Measurements from ENCODE around the gene RPTOR. TPM values are rescaled to one million over a fixed set of nuclear protein-coding genes. Genes with fewer than 3 reads are reported as not detected.

Gene RPTOR
- total RNA-seq, 1 donor: 27.9 TPM

GRCh38 chr17:81002409-81003361, 458.0 kb downstream of the RPTOR start:
- Histone ChIP-seq H3K4me2 (ENCODE audit: insufficient read depth, low read length) (peak overlapping the region; percentile 1), H3K27me3 (ENCODE audit: insufficient read depth, low read length) (peaks cover 43% of the 10 kb centered on the region), H4K20me1 (ENCODE audit: insufficient read depth, low read length) (peaks cover 2% of the 10 kb centered on the region), H3K4me1 (ENCODE audit: insufficient read depth, low read length) (peaks cover 6% of the 10 kb centered on the region), H2AFZ (ENCODE audit: low read length) (no peak overlapping the region), H3K9me3 (ENCODE audit: low read depth, low read length) (no peaks in the 10 kb centered on the region), H3K27ac (ENCODE audit: low read depth, low read length) (no peak overlapping the region), H3K36me3 (ENCODE audit: insufficient read depth, low read length) (peaks cover 16% of the 10 kb centered on the region), H3K4me3 (ENCODE audit: insufficient read depth, low read length) (no peak overlapping the region), H3K79me2 (ENCODE audit: insufficient read depth, low read length) (no peaks in the 10 kb centered on the region)
- TF ChIP-seq, protein P1, sequence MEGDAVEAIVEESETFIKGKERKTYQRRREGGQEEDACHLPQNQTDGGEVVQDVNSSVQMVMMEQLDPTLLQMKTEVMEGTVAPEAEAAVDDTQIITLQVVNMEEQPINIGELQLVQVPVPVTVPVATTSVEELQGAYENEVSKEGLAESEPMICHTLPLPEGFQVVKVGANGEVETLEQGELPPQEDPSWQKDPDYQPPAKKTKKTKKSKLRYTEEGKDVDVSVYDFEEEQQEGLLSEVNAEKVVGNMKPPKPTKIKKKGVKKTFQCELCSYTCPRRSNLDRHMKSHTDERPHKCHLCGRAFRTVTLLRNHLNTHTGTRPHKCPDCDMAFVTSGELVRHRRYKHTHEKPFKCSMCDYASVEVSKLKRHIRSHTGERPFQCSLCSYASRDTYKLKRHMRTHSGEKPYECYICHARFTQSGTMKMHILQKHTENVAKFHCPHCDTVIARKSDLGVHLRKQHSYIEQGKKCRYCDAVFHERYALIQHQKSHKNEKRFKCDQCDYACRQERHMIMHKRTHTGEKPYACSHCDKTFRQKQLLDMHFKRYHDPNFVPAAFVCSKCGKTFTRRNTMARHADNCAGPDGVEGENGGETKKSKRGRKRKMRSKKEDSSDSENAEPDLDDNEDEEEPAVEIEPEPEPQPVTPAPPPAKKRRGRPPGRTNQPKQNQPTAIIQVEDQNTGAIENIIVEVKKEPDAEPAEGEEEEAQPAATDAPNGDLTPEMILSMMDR (IDR thresholded peaks at IDR 0.05; ENCODE audit: extremely low read depth, low read depth, low read length): no peak
- peak; percentile 98 for DNase-seq (ENCODE audit: insufficient read length, low spot score, missing footprints)

- H2AFZ ChIP-seq (ENCODE audit: low read length): no peak overlapping the region
- no peaks in the 10 kb centered on the region for H3K9me3 ChIP-seq (ENCODE audit: low read depth, low read length)
- peaks cover 2% of the 10 kb centered on the region for H4K20me1 ChIP-seq (ENCODE audit: insufficient read depth, low read length)
- DNase-seq (ENCODE audit: insufficient read length, low spot score, missing footprints): peak; percentile 87
- peak overlapping the region; percentile 28 for H3K4me3 ChIP-seq (ENCODE audit: insufficient read depth, low read length)
- H3K79me2 ChIP-seq (ENCODE audit: insufficient read depth, low read length): no peaks in the 10 kb centered on the region
- H3K4me2 ChIP-seq (ENCODE audit: insufficient read depth, low read length): peak overlapping the region; percentile 57
- TF ChIP-seq, protein P1 (IDR thresholded peaks at IDR 0.05; ENCODE audit: extremely low read depth, low read depth, low read length): no peak
- no peak overlapping the region for H3K27ac ChIP-seq (ENCODE audit: low read depth, low read length)
- peaks cover 8% of the 10 kb centered on the region for H3K36me3 ChIP-seq (ENCODE audit: insufficient read depth, low read length)
- H3K27me3 ChIP-seq (ENCODE audit: insufficient read depth, low read length): peaks cover 48% of the 10 kb centered on the region
- H3K4me1 ChIP-seq (ENCODE audit: insufficient read depth, low read length): peaks cover 6% of the 10 kb centered on the region
Observed at GRCh38 chr17:81003711-81004475, 459.3 kb downstream of the RPTOR start.

DNA sequence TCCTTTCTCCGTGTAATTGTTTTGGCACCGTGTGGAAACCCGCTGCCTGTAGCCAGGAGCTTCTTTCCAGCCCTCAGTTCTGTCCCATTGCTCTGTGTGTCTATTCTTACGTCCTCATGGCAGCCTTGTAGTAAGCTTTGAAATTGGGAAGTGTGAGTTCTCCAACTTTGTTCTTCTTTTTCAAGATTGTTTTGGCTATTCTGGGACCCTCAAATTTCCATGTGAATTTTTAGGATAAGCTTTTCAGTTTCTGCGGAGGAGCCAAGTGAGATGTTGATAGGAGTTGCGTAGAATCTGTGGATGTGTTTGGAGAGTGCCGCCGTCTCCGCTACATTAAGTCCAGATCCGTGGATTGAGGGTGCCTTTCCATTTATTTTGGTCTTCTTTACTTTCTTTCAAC, 462.3 kb downstream of the RPTOR start:
- Histone ChIP-seq H4K20me1 (ENCODE audit: insufficient read depth, low read length) (no peaks in the 10 kb centered on the region), H3K4me2 (ENCODE audit: insufficient read depth, low read length) (no peak overlapping the region), H3K9me3 (ENCODE audit: low read depth, low read length) (peaks cover 4% of the 10 kb centered on the region), H3K4me3 (ENCODE audit: insufficient read depth, low read length) (no peak overlapping the region), H3K27me3 (ENCODE audit: insufficient read depth, low read length) (peaks cover 52% of the 10 kb centered on the region), H2AFZ (ENCODE audit: low read length) (no peak overlapping the region), H3K27ac (ENCODE audit: low read depth, low read length) (no peak overlapping the region), H3K4me1 (ENCODE audit: insufficient read depth, low read length) (peaks cover 6% of the 10 kb centered on the region), H3K79me2 (ENCODE audit: insufficient read depth, low read length) (no peaks in the 10 kb centered on the region), H3K36me3 (ENCODE audit: insufficient read depth, low read length) (no peaks in the 10 kb centered on the region)
- TF ChIP-seq, protein P1 (IDR thresholded peaks at IDR 0.05; ENCODE audit: extremely low read depth, low read depth, low read length): no peak
- DNase-seq (ENCODE audit: insufficient read length, low spot score, missing footprints): no peak

DNA sequence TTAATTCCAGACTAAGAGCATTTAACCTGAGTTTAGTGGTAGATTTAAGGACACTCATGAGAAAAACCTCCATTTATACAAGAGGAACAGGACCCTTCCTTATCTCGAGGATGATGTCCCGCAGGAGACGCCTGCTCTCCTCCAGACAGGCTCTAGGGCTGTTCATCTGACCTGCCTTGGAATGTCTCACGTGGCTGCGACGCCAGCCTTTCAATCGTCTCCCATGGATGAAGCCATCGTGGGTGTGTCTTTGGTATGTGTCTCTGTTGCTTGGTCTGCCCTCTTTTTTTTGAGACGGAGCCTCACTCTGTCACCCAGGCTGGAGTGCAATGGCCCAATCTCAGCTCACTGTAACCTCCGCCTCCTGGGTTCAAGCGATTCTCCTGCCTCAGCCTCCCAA, 463.5 kb downstream of the RPTOR start:
- peaks cover 4% of the 10 kb centered on the region for H3K9me3 ChIP-seq (ENCODE audit: low read depth, low read length)
- H3K79me2 ChIP-seq (ENCODE audit: insufficient read depth, low read length): no peaks in the 10 kb centered on the region
- H2AFZ ChIP-seq (ENCODE audit: low read length): no peak overlapping the region
- peaks cover 44% of the 10 kb centered on the region for H3K27me3 ChIP-seq (ENCODE audit: insufficient read depth, low read length)
- H3K27ac ChIP-seq (ENCODE audit: low read depth, low read length): no peak overlapping the region
- TF ChIP-seq, protein P1 (IDR thresholded peaks at IDR 0.05; ENCODE audit: extremely low read depth, low read depth, low read length): no peak
- no peak overlapping the region for H3K4me2 ChIP-seq (ENCODE audit: insufficient read depth, low read length)
- H3K4me1 ChIP-seq (ENCODE audit: insufficient read depth, low read length): no peaks in the 10 kb centered on the region
- DNase-seq (ENCODE audit: insufficient read length, low spot score, missing footprints): no peak
- no peaks in the 10 kb centered on the region for H4K20me1 ChIP-seq (ENCODE audit: insufficient read depth, low read length)
- H3K4me3 ChIP-seq (ENCODE audit: insufficient read depth, low read length): no peak overlapping the region
- H3K36me3 ChIP-seq (ENCODE audit: insufficient read depth, low read length): no peaks in the 10 kb centered on the region
